ENCODE measurements around the gene GRHL1.

DNA sequence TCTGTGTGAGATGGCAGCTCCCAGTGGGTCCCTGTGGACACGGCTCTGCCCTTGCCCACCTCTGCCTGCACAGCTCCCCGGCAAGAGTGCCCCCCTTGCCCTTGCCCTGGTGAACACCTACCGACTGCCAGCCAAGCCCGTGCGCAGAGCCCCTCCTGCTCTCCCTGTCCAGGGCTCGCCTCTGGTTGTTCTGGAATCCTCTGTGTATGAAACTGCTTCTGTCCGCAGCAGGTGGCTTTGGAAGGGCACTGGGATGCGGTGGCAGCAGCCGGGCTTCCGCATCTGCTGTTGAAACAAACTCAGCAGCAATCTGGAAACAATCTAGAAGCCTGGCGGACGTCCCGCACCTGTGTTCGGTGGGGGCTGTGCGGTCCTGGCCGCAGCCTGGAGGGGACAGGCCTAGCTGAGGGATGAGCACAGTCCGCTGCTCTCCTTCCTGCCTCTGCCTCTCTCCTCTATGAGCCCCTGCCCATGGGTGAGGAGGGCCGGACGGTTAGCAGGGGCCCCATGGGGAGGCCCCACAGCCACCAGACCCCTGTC lies 57.8 kb downstream of the GRHL1 start:
- no peak for TF ChIP-seq ZNF274 (IDR thresholded peaks at IDR 0.05; ENCODE audit: low read depth, low read length)
- TF ChIP-seq YY1 (IDR thresholded peaks at IDR 0.05; ENCODE audit: insufficient read depth, insufficient read length), result no peak
- no peak for TF ChIP-seq SUZ12 (IDR thresholded peaks at IDR 0.05; ENCODE audit: extremely low read depth, insufficient read depth, insufficient read length)
